Mucosa of descending colon (tissue), 3 donors: ENCODE data around the gene GABRR2. TPM values are rescaled to one million over a fixed set of nuclear protein-coding genes. Genes with fewer than 3 reads are reported as not detected.
"Not testable (repeated sequence)": the region's sequence is repeated elsewhere in the genome, so short reads cannot be mapped to it uniquely, and the experiment has no call there.

Experiments
- ATAC-seq: fragments of 200-7000 bp; cut with Tn5 transposase; one replicate; pipeline ENCODE4 v1.9.1; 2020; ENCODE audit warnings: mild to moderate bottlenecking, moderate library complexity
- DNase-seq, 3 donors: peaks; one replicate each; pipeline ENCODE4 v3.0.0-alpha.2; 2020
- H3K36me3 ChIP-seq: fragments of 200-600 bp; one replicate; pipeline ENCODE4 v1.8.0; 2021; ENCODE audit warnings: low read depth, mild to moderate bottlenecking
- H3K4me1 ChIP-seq: fragments of 200-600 bp; one replicate; pipeline ENCODE4 v1.8.0; 2021; ENCODE audit warnings: low read depth, mild to moderate bottlenecking
- H3K4me3 ChIP-seq: fragments of 200-600 bp; one replicate; pipeline ENCODE4 v1.8.0; 2021; ENCODE audit warnings: mild to moderate bottlenecking
- H3K9me3 ChIP-seq: fragments of 200-600 bp; one replicate; pipeline ENCODE4 v1.8.0; 2021; ENCODE audit warnings: mild to moderate bottlenecking
- intact Hi-C, 2 donors: fragments of 100-400 bp; cut with DNase I in 1 of 2; cut with micrococcal nuclease in 1 of 2; formaldehyde crosslinking; loops; one replicate each; pipeline versions ENCODE4 v1.11.0 to v1.11.1; 2022; cut with DNase I, micrococcal nuclease
- total RNA-seq, 3 donors: library from RNA; stranded (reverse); fragmentation: NEBNext Ultra II Directional in 2 of 3; extraction: Animal tissue kit (Norgen Biotek cat#: 25700) in 2 of 3; gene quantifications; one replicate each; pipeline versions ENCODE4 v1.2.1 to v1.2.4, GENCODE V29; 2021 to 2023
- TF ChIP-seq, protein P1 (sequence below): fragments of 200-600 bp; IDR thresholded peaks from one replicate; pipeline ENCODE4 v1.8.0; 2022; ENCODE audit warnings: antibody characterized with exemption, mild to moderate bottlenecking
- donor health status: DM: no; HTN: no; CAD: no; lungs with moderate emphysema.
- donor health status: DM: no; HTN: no; CAD: no.
- donor health status: DM: no; HTN: yes; CAD: no.

GABRR2 gene
- total RNA-seq, 3 donors from 2014 or later: 0.63 to 2.4 (median 0.72) TPM

DNA sequence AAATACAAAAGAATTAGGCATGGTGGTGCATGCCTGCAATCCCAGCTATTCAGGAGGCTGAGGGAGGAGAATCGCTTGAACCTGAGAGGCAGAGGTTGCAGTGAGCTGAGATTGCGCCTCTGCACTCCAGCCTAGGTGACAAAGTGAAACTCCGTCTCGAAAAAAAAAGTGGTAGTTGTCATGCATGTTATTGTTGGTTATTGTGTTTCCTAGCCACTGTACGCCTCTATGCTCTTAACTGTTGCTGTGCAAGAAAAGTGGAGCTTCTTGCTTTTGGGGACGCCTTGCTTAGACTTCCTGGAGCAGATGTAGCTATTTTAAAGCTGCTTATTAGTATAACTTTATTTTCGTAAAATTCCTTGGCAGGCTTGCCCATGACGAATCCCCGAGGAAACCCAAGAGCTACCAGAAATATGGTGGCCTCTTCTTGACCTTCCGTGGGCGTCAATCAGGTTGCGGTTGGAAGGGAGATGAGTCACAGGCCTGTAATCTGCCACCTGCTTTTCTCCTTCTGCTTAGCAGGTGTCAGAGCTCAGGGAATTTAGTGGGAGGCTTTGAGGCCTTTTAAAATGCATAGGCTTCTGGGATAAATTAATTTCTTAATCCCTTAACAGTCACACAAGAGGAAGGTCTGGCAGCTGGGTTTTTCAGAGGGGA is 17.3 kb downstream of the GABRR2 start:
- peak; percentile 91 for ATAC-seq
- H3K9me3 ChIP-seq: no peaks in the 10 kb centered on the region
- peaks cover 4% of the 10 kb centered on the region for H3K4me1 ChIP-seq
- H3K4me3 ChIP-seq: no peak overlapping the region
- TF ChIP-seq, protein P1, sequence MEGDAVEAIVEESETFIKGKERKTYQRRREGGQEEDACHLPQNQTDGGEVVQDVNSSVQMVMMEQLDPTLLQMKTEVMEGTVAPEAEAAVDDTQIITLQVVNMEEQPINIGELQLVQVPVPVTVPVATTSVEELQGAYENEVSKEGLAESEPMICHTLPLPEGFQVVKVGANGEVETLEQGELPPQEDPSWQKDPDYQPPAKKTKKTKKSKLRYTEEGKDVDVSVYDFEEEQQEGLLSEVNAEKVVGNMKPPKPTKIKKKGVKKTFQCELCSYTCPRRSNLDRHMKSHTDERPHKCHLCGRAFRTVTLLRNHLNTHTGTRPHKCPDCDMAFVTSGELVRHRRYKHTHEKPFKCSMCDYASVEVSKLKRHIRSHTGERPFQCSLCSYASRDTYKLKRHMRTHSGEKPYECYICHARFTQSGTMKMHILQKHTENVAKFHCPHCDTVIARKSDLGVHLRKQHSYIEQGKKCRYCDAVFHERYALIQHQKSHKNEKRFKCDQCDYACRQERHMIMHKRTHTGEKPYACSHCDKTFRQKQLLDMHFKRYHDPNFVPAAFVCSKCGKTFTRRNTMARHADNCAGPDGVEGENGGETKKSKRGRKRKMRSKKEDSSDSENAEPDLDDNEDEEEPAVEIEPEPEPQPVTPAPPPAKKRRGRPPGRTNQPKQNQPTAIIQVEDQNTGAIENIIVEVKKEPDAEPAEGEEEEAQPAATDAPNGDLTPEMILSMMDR: no peak
- peak in 1 of 3 donors; percentile 31 for DNase-seq
- H3K36me3 ChIP-seq: no peaks in the 10 kb centered on the region
- intact Hi-C loops: no loop called here

DNA sequence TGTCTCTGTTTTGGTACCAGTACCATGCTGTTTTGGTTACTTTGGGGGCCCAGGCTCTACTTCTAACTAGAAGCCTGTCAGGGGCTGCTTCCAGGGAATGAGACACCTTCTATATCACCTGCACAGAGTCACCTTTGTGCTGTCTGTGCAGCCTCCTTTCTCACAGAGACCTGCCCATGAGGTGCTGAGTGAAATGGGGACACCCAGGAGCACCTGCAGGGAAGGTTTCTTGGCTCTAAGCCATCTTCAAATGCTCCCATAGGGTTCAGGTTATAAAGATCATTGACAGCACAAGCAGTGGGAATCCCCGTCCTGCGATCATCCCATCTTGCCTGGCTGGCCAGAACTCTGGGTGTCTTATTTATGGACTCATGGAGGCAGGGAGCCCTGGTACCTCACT is 19.1 kb downstream of the GABRR2 start:
- ATAC-seq (no peak), DNase-seq (no peak)
- TF ChIP-seq, protein P1: no peak
- Histone ChIP-seq H3K9me3 (no peaks in the 10 kb centered on the region), H3K36me3 (no peaks in the 10 kb centered on the region), H3K4me3 (no peak overlapping the region), H3K4me1 (peaks cover 4% of the 10 kb centered on the region)
- intact Hi-C loops: no loop called here

DNA sequence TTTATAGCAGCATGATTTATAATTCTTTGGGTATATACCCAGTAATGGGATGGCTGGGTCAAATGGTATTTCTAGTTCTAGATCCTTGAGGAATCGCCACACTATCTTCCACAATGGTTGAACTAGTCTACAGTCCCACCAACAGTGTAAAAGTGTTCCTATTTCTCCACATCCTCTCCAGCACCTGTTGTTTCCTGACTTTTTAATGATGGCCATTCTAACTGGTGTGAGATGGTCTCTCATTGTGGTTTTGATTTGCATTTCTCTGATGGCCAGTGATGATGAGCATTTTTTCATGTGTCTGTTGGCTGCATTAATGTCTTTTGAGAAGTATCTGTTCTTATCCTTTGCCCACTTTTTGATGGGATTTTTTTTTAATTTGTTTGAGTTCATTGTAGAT is 20.0 kb downstream of the GABRR2 start:
- intact Hi-C loops, H3K36me3 ChIP-seq, H3K4me3 ChIP-seq, H3K9me3 ChIP-seq, H3K4me1 ChIP-seq, DNase-seq, ATAC-seq: not testable (repeated sequence)

DNA sequence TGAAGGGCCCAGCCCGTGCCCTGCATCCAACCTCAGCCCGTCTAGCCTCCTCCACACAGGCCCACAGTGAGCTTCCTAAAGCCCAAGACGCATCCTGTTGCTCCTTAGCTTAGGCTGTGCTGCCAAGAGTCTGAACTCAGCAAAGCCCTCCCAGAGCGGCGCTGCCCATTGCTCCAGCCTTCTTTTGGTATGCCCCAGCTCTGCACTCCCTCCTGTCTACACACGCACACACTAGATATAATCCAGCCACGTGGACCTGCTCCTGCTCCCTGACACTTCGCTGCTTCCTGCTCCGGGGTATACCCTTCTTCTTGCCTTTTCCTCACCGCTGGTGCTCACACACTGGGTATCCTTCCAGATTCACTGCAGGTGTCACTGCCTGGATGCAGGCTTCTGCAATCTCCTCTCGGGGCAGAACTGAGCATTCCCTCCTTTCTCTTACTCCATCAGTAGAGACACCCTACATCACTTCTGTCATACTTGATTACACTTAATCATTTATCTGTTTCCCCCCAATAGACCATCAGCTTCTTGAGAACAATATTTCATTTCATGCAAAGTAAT is 23.8 kb downstream of the GABRR2 start:
- intact Hi-C loops: no loop called here
- Histone ChIP-seq H3K4me3 (no peak overlapping the region), H3K4me1 (no peaks in the 10 kb centered on the region), H3K36me3 (no peaks in the 10 kb centered on the region), H3K9me3 (no peaks in the 10 kb centered on the region)
- TF ChIP-seq, protein P1: no peak
- DNase-seq (no peak), ATAC-seq (peak; percentile 20)

DNA sequence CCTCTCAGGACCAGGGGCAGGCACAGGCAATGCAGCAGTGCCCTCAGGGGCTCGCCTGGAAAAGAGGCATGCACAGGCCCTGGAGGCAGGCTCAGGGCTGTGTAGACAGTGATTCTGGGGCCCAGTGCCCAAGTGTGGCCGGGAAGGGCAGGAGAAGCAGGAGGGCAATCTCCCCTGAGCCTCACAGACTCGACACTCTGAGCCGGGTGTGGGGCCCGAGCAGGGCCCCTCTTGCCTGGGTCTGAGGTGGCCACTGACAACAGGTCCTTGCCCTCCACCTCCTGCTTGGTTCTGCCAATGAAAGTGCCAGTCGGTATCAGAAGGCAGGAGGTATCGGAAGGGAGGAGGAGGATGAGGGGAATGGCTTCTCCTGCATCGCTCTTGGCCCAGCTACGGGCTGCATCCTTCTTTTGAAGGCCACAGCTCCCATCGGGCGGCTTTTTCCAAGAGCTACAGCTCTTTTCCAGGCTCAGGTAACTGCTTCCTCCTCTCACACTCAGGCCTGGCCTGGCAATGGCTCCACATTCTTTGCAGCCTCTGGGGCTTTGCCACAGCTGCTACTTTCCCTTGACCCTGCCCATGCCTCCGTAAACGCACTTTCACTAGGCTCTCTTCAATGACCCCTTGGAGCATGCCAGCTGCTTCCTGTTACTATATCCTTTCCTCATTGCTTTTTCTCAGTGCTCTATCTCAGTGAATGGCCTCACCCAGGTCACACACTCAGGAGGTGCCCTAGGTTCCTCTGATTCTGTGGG is 24.5 kb downstream of the GABRR2 start:
- H3K9me3 ChIP-seq: no peaks in the 10 kb centered on the region
- H3K4me3 ChIP-seq: no peak overlapping the region
- H3K36me3 ChIP-seq: no peaks in the 10 kb centered on the region
- no peaks in the 10 kb centered on the region for H3K4me1 ChIP-seq
- TF ChIP-seq, protein P1: no peak
- DNase-seq: no peak
- intact Hi-C loops: no loop called here
- ATAC-seq: peak; percentile 42

DNA sequence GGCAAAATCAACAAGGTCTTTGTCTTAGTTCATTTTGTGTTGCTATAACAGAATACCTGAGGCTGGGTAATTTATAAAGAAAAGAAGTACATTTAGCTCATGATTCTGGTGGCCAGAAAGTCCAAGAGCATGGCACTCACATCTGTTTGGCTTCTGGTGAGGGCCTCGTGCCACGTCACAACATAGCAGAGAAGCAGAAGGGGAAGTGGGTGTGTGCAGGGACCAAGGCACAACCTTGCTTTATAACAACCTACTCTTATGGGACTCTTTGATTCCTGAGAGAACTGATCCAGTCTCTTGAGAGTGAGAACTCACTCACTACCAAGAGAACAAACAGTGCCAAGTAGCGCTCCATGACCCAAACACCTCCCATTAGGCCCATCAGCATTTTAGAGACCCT is 25.4 kb downstream of the GABRR2 start:
- intact Hi-C loops: no loop called here
- TF ChIP-seq, protein P1: no peak
- ATAC-seq: no peak

More for the DNA sequence above, 25.4 kb downstream of the GABRR2 start:
- Histone ChIP-seq H3K9me3 (no peaks in the 10 kb centered on the region), H3K36me3 (no peaks in the 10 kb centered on the region), H3K4me1 (no peaks in the 10 kb centered on the region), H3K4me3 (no peak overlapping the region)
- DNase-seq: no peak
